ENCODE results near the gene PTCD2.
"Not testable (repeated sequence)": the region's sequence is repeated elsewhere in the genome, so short reads cannot be mapped to it uniquely, and the experiment has no call there.

The PTCD2 gene

DNA sequence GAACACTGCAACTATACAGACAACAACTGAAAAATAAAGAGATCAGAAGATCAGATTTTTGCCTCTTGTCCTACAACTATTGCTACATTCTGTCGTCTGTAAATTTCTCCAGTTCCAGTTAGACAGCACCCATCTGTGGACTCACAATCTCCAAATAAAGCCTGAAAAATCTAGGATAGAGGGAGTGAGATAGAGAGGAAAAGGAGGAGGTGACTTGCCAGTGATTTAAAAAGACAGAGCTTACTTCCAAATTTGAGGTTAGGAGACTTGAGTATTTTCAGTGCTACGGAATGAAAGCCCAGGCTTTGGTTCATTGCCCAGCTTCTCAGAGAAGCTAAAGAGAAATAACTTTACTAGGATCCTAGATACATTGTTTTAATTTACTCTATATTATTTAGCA is 63.6 kb downstream of the PTCD2 start:
- no peak for DNase-seq

DNA sequence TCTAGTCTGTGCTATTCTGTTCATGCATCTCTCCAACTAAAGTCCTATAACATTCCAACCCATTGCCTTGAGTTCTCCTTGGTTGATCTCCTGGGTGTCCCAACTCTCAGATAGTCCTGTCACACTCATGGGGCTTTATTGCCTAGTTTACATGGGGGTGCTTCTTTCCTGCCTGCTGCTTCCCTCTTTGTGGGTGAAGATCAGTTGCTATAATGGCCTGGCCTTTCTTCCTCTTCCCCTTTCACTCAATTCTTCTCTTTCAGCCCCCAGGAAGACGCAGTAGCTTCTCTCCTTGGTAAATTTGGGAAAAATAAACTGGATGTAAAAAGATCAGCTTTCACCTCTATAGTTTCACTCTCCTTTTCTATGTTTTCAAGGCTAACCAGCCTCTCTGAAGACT is 66.5 kb downstream of the PTCD2 start:
- no peak for DNase-seq

GRCh38 chr5:72387985-72388384 is 67.8 kb downstream of the PTCD2 start:
- no peak for DNase-seq

- no peak for DNase-seq
Measured at GRCh38 chr5:72388646-72389045, 68.5 kb downstream of the PTCD2 start.

- no peak for DNase-seq
Measured at GRCh38 chr5:72390836-72391235, 70.7 kb downstream of the PTCD2 start.

GRCh38 chr5:72392326-72392733 is 72.2 kb downstream of the PTCD2 start:
- no peak for DNase-seq

DNA sequence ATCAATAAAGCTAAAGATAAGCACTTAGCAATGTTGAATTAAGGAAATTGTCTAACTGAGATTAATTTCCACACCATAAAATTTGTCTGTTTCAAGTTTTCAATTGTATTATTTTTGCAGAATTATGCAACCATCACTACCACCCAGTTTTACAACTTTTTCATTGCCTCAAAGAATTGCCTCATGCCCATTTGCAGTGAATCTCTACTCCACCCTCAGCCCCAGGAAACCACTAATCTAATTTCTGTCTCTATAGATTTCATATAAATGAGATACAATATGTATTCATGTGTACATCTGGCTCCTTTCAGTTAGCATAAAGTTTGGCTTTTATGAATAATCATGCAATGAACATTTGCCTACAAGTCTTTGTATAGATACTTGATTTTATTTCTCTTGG is 72.9 kb downstream of the PTCD2 start:
- DNase-seq, result no peak

GRCh38 chr5:72394688-72395087 is 74.5 kb downstream of the PTCD2 start:
- DNase-seq, result peak; percentile 28

DNA sequence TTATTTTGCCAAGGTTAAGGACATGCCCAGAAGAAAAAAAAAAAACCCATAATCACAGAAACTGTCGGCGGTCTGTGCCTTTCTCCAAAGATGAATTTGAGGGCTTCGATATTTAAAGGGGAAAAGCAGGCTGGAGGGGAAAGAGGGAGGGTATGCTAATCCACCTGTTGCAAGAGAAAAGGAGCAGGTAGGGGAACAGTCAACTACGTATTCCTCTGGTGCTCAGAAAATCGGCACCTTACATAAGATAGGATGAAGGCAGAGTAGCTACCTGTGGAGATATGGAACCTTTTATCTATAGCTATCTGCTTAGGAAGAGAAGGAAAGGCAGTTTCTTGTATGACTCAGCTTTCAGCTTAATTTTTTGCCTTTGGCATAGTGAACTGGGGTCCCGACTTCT is 77.7 kb downstream of the PTCD2 start:
- no peak for DNase-seq

DNA sequence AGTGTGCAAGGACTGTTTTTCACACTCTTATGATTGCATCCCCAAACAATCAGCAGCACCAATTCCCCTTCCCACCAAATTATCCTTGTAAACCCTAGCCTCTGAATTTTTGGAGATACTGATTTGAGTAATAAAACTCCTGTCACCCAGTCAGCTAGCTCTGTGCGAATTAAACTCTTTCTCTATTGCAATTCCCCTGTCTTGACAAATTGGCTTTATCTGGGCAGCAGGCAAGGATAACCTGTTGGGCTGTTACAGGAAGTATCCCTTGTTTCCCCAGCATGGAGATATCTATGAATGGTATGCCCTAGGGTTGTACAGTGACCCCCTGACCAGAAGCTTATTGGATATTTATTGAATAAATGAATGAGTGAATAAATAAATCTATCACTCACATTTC is 80.8 kb downstream of the PTCD2 start:
- no peak for DNase-seq

DNA sequence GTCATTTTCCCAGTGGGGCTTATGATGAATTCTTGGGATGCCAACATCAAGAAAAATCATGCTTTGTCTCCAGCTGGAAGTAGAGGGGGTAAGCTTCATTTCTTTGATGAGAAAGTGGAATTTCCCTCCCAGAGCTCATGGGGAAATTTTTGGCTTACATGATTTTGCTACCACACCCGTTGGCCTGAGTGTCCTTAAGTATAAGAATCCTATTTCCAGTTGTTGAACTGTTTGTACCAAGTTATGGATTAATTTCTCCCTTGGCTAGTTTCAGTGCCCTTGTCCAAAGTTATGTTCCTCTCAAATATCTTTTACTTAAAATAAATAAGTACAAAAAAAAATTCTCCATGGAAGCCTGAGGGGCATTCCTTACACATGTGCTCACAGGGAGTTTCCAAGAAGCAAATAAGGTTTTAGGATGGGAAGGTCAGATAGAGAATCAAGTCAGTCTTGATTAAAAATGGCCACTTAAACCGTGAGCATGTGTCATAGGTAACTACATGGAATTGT is 82.3 kb downstream of the PTCD2 start:
- DNase-seq, result no peak

DNA sequence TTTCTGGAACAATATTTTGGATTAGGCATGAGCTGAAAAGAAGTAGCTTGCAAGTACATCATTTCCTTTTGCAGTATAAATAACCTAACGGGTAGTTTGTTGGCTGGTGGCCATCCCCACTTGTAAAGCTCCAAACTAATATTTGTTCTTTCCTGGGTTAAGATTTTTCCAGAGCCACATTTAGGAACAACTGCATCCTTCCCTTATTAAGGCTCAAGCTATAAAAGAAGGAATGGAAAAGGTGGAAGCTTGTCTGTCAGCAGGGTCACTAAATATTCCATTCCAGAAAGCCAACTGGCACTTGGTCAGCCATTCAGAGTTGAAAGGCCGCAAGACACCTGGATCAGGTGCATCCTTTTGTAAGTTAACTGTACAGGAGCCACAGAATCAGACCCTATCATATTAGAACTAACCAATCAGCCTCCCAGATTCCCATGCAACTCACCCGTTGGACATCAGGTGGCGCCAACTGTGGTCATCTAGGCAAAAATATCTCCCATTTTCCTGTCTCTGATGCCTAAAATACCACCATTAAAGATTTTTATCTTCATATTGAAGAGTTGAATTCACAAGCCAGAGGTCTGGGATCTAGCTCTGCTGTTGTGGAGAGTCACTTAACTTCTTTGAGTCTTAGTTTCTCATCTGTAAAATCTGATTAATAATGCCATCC is 82.9 kb downstream of the PTCD2 start:
- DNase-seq, result no peak

DNA sequence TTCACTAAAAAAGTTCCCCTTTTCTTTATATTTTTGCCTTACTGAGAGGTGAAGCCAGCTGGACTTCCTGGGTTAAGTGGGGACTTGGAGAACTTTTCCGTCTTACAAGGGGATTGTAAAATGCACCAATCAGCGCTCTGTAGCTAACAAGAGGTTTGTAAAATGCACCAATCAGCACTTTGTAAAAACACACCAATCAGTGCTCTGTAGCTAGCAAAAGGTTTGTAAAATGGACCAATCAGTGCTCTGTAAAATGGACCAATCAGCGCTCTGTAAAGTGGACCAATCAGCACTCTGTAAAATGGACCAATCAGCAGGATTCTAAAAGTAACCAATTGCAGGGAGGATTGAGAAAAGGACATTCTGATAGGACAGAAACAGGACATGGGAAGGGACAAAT is 84.6 kb downstream of the PTCD2 start:
- not testable (repeated sequence) for DNase-seq

- no peak for DNase-seq
Measured at GRCh38 chr5:72407078-72407477, 86.9 kb downstream of the PTCD2 start.

GRCh38 chr5:72407541-72407940 is 87.4 kb downstream of the PTCD2 start:
- DNase-seq, result no peak

GRCh38 chr5:72408127-72408526 is 88.0 kb downstream of the PTCD2 start:
- DNase-seq, result no peak

DNA sequence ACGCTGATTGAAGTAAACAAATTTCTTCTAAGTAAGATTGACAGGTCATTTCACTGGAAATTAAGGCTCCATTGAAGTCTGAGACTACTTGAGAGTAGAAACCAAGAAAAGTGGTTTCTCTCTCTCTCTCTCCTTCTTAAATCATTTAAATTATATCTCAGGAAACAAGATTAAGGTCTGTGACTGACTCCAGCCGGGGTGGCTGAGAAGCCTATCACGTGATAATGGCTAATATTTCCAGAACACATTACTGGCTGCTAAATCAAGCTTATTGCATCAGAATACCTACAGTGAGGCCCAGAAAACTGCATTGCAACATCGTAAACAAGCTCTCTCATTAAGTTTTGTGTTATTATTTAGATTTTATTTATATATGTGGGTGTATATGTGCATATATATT is 88.4 kb downstream of the PTCD2 start:
- no peak for DNase-seq

DNA sequence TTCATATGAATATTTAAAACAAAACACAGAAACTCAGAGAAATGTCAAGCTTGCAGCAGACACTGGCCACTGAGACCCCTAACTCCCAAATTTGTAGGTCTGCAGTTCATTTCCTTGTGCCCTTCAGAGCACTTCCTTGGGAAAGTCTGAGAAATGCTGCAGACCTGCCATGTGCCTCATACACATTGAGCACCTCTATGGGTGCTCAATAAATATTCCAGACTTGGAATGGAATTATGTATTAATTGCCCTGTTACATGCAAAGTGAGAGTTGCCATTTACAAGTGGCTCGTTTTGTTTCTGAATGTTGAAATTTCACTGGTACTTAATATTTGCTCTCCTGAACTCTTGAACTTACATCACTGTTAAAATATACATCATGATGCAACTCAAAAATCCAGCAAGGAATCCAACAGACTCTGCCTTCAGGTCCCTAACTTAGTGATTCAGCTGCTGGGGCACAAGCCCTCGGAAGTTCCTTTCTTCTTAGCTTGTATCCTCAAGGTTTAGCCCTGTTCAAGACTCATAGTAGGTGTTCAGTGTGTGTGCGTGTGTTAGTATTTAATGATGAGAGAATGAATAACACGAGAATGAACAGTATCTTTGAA is 90.6 kb downstream of the PTCD2 start:
- DNase-seq, result no peak

- no peak for DNase-seq
Measured at GRCh38 chr5:72412283-72413055, 92.3 kb downstream of the PTCD2 start.

GRCh38 chr5:72415616-72416325 is 95.6 kb downstream of the PTCD2 start:
- DNase-seq, result no peak

- no peak for DNase-seq
Measured at GRCh38 chr5:72417333-72418062, 97.3 kb downstream of the PTCD2 start.
